Suppressor macrophage (primary cell): ENCODE measurements around the gene LRP5.
"Not testable (repeated sequence)": the region's sequence is repeated elsewhere in the genome, so short reads cannot be mapped to it uniquely, and the experiment has no call there.

Experiments
- DNase-seq, 4 experiments: peaks; one replicate each; pipeline ENCODE4 v3.0.0-alpha.2; 2020 to 2022

Gene LRP5

GRCh38 chr11:68424101-68424632 is 111.8 kb downstream of the LRP5 start:
- no peak for DNase-seq

GRCh38 chr11:68424981-68425865 is 112.8 kb downstream of the LRP5 start:
- DNase-seq, result no peak

- DNase-seq, result no peak
Observed at GRCh38 chr11:68425866-68426380, 113.5 kb downstream of the LRP5 start.

GRCh38 chr11:68429661-68430060 is 117.3 kb downstream of the LRP5 start:
- no peak for DNase-seq

GRCh38 chr11:68430384-68430783 is 118.0 kb downstream of the LRP5 start:
- DNase-seq, result no peak

- no peak for DNase-seq
Observed at GRCh38 chr11:68430801-68431200, 118.4 kb downstream of the LRP5 start.

GRCh38 chr11:68431984-68432645 is 119.7 kb downstream of the LRP5 start:
- DNase-seq, result no peak

GRCh38 chr11:68432874-68433273 is 120.5 kb downstream of the LRP5 start:
- no peak for DNase-seq

GRCh38 chr11:68433541-68433940 is 121.2 kb downstream of the LRP5 start:
- DNase-seq, result no peak

GRCh38 chr11:68434159-68434558 is 121.8 kb downstream of the LRP5 start:
- DNase-seq, result not testable (repeated sequence)

- no peak for DNase-seq
Observed at GRCh38 chr11:68436162-68436888, 123.9 kb downstream of the LRP5 start.

- peak; percentile 54 to 82 (median 78) for DNase-seq
Observed at GRCh38 chr11:68436985-68437926, 124.9 kb downstream of the LRP5 start.

- no peak for DNase-seq
Observed at GRCh38 chr11:68437927-68438657, 125.7 kb downstream of the LRP5 start.

GRCh38 chr11:68438658-68439259 is 126.4 kb downstream of the LRP5 start:
- DNase-seq, result no peak

GRCh38 chr11:68439355-68440065 is 127.1 kb downstream of the LRP5 start:
- no peak for DNase-seq

GRCh38 chr11:68440224-68440623 is 127.8 kb downstream of the LRP5 start:
- no peak for DNase-seq

GRCh38 chr11:68441466-68442230 is 129.3 kb downstream of the LRP5 start:
- no peak for DNase-seq

GRCh38 chr11:68442433-68442832 is 130.0 kb downstream of the LRP5 start:
- no peak for DNase-seq

- DNase-seq, result no peak
Observed at GRCh38 chr11:68444566-68444965, 132.2 kb downstream of the LRP5 start.
